NOMO-1 treated with DMSO at 0.1 percent for 48 hours (cell line): ENCODE measurements around the gene PDIA2.
"Not testable (repeated sequence)": the region's sequence is repeated elsewhere in the genome, so short reads cannot be mapped to it uniquely, and the experiment has no call there.

Experiments used
- DNase-seq: peaks from one replicate; lab custom pipeline; 2025; ENCODE audit not compliant: unreplicated experiment; lab: John Stamatoyannopoulos, UW

Gene PDIA2, protein sequence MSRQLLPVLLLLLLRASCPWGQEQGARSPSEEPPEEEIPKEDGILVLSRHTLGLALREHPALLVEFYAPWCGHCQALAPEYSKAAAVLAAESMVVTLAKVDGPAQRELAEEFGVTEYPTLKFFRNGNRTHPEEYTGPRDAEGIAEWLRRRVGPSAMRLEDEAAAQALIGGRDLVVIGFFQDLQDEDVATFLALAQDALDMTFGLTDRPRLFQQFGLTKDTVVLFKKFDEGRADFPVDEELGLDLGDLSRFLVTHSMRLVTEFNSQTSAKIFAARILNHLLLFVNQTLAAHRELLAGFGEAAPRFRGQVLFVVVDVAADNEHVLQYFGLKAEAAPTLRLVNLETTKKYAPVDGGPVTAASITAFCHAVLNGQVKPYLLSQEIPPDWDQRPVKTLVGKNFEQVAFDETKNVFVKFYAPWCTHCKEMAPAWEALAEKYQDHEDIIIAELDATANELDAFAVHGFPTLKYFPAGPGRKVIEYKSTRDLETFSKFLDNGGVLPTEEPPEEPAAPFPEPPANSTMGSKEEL

DNA sequence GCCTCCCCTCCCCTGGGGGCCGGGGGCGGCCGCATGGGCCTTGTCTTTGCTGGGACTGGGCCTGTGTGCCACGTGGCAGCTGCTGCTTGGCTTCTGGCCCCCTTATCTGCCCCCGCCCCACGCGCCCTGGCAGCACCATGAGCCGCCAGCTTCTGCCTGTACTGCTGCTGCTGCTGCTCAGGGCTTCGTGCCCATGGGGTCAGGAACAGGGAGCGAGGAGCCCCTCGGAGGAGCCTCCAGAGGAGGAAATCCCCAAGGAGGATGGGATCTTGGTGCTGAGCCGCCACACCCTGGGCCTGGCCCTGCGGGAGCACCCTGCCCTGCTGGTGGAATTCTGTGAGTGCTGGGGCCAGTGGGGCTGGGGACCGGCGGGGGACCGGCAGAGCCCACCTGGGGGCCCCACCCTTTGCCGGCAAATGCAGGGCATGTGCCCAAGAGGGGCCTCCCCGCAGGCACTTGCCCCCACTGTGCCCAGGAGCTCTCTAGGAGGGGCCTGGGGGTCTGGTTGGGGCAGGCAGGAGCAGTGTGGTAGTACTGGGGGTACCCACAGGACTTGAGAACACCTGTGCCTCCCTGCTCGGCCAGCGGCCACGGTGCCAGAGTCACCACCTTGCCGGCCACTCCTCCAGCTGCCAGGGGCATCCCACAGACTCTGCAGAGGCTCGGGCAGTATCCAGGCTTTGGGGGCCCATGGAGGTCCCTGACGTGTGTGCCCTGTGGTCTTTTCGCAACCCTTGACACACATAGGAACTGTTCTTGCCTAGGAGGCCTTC lies at the start of gene PDIA2:
PDIA2 (plus strand) TSS at position 132 of the 773 bp plus-strand sequence; CDS start at position 138, 6 bp downstream.
- DNase-seq = no peak

DNA sequence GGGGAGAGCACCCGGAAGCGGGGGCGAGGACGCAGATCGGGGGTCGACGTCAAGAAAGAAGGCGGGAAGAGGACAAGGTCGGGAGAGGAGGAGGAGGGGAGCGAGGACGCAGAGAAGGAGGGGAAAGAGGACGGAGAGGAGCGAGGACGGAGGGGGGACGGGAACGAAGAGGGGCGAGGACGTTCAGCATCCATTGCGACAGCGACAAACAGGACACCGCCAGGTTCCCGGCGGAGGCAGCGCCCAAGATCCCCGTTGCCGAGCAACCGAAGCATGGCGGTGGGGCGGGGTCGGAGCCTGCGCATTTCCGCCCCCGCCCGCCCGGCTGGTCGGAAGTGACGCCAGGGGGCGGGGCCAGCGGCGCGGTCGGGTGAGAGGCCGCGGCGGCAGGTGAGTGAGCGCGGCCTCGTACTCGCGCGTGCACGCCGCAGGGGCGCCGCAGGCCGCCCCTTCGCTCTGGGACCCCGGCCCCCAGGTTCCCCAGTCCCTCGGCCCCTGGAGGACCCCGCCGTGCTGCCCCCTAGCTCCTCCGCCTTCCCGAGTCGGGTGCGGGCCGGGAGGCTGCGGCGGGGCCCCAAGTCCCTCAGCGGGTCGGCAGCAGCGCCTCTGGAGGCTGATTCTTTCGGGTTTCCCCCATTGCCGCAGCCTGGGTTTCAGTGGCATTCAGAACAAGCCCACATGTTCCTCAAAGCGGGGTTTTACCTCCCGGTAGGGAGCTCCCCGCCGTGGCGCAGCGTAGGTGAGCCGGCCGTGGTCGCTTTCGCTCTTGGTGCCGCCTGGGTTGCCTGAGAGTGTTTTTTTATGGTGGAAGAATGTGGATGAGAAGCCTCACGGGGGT lies 48.3 kb upstream of the PDIA2 start, which contains the start of gene FAM234A:
FAM234A (plus strand) TSS at position 354 of the 838 bp plus-strand sequence. CDS start 19,593 bp downstream, outside the sequence.
- peak; percentile 87 for DNase-seq

DNA sequence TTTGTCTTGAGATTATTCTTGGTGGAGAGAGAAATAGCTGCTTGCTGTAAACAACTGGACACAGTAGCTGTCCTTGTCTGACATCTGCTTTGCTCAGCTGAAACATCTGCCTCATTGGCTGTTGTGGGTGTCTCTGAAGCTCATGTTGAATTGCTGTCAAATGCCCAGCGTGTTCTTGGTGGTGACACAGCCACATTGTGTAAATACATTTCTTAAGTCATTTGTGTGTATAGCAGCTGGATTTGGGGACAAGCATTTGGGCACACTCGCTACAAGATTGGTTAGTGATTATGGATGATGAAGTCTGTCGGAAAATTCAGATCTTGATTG lies 43.1 kb upstream of the PDIA2 start:
- DNase-seq = no peak

DNA sequence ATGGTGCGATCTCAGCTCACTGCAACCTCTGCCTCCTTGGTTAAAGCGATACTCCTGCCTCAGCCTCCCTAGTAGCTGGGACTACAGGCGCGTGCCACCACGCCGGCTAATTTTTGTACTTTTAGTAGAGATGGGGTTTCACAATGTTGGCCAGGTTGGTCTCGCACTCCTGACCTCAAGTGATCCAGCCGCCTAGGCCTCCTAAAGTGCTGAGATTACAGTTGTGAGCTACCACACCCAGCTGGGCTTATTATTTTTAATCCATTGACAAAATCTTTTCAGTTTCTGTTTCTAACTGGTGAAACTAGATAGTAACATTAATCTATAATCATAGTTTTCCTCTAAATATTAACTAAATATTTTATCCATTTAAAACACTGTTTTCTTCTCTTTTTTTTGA lies 42.4 kb upstream of the PDIA2 start:
- no peak for DNase-seq

DNA sequence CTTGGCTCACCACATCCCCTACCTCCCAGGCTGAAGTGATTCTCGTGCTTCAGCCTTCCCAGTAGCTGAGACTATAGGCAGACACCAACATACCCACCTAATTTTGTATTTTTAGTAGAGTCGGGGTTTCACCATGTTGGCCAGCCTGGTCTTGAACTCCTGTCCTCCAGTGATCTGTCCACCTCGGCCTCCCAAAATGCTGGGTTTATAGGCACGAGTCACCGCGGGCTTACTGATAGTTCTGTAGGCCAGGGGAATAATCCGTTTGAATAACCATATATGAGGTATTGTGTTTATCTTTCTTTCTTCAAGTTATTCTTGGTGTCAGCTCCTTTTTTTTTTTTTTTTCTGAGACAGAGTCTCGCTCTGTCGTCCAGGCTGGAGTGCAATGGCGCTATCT lies 40.7 kb upstream of the PDIA2 start:
- DNase-seq = no peak

DNA sequence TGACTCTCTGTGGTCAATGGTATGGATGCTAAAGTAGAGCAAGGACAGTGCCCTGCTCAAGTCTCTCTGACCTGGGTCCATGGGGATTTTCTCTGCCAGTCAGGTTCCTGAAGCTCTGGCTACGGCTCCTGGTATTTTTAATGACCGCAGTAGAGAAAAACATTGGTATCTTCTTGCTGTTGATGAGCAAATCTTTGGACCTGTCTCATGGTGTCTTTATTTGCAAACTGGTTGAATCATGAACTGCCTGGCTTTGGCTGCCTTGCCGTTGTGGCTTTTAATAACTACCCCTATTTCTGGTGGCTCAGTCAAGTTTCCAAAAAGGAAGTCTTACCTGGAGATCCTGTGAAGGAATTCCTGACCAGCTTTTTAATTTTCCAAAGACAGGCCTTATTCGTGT lies 39.6 kb upstream of the PDIA2 start:
- no peak for DNase-seq

DNA sequence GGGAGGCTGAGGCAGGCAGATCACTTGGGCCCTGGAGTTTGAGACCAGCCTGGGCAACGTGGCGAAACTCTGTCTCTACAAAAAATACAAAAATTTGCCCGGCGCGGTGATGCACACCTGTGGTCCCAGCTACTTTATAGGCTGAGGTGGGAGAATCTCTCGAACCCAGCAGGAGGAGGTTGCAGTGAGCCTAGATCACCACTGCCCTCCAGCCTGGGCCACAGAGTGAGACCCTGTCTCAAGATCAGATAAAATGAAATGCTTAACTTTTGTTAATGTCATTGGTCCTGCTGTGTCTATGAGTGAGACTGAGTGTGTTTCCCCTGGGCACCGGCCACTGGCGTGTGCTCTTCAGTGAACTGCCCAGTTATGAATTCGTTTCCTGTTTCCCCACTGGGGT lies 37.9 kb upstream of the PDIA2 start:
- DNase-seq = no peak

DNA sequence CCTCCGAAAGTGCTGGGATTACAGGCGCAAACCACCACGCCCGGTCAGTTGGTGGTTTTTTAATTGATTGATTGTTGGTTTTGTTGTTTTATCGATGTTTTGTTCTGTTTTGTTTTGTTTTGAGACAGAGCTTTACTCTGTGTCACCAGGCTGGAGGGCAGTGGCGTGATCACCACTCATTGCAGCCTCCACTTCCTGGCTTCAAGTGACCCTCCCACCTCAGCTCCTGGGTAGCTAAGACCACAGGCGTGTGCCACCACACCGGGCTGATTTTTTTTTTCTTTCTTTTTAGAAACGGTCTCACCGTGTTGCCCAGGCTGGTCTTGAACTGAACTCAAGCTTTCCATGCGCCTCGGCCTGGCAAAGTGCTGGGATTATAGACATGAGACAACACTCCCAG lies 35.9 kb upstream of the PDIA2 start:
- no peak for DNase-seq

DNA sequence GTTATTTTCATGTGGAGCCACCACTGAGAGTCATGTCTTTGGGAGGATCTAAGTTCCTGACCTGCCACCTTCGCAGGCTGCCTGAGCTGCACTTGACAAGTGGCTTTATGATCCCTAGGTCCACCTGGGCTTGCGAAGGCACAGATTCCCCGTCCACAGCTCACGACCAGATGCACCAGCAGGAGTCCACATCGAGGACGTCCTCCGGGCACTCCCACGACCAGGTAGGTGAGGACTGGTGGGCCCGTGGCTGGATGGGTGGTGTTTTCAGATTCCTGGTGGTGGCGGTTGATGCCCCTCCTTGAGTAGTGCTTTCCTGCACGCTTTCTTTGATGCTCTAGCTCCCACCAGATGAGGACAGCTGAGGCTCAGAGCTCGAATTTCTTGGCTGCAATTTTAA lies 33.5 kb upstream of the PDIA2 start:
- no peak for DNase-seq

DNA sequence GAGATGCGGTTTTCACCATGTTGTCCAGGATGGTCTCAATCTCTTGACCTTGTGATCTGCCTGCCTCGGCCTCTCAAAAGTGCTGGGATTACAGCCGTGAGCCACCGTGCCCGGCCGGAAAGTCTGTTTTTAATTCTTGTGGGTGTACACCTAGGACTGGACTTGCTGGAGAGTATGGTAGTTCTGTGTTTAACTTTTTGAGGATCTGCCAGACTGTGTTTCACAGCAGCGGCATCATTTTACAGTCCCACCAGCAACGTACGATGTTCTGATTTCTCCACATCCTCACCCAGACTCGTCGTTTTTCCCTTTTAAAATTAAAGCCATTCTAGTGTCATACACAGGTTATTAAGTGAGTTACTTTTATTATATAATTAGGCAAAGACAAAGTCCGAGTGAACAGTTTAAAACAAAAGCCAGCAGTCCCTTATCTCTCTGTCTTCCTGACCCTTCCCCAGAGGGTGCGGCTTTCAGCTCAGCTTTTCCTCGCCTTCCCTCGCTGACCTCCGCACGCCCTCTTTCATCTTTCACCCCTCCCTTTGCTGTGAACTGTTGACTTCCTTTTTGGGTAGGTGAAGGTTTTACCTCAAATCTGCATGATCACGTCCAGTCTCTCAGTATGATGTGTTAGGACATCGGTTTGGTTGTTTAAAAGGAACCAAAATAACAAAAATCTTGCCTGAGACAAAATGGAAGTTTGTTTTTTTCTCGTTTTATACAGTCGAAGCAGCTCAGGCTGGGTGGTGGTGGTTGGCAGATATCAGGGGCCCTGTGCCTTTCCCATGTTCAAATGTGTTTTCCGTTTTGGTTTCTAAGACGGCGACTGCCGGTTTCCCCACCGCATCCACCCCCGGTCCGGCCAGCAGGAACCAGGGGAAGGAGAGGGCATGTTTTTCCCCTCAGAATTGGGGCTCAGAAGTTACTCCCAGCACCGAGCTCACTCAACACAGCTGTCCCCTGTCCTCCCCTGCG lies 30.3 kb upstream of the PDIA2 start:
- no peak for DNase-seq

DNA sequence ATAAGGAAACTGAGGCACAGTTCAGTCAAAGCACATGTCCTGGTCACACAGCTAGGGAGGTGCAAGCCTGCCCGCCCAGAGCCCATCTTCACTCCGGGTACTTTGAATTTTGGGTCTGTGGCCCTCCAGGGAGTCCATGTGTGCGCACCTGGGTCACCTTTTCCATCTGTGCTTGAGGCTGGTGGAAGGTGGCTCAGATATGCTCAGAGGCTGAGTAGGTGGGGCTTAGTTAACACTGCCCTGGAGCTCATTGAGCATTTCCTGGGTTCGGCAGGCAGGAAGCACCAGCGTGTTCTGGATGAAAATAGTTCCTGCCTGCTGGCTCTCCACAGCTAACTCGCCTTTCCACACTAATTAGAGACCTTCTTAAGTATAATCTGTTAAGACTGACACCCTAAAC lies 29.1 kb upstream of the PDIA2 start:
- no peak for DNase-seq

DNA sequence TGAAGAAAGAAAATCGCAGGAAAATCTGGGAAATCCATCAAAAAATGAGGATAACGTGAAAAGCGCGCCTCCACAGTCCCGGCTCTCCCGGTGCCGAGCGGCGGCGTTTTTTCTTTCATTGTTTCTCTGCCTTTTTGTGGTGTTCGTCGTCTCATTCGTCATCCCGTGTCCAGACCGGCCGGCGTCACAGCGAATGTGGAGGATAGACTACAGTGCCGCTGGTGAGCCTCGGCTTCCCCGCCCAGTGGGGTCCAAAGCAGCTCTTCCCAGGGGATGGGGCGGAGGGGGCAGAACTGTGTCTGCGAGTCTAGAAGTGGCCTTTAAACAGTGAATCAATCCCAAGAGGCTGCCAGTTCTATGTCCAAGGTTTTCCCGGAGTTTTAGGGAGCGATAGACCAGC lies 28.5 kb upstream of the PDIA2 start:
- DNase-seq = no peak

DNA sequence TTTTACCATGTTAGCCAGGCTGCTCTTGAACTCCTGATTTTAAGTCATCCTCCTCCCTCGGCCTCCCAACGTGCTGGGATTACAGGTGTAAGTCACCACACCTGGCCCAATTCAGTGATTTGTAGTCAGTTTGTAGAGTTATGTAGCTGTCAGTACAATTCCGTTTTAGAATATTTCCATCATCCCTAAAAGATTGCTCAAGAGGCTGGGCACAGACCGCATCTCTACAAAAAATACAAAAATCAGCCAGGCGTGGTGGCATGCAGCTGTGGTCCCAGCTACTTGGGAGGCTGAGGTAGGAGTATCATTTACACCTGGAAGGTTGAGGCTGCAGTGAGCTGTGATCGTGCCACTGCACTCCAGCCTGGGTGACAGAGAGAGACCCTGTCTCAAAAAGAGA lies 27.8 kb upstream of the PDIA2 start:
- no peak for DNase-seq

DNA sequence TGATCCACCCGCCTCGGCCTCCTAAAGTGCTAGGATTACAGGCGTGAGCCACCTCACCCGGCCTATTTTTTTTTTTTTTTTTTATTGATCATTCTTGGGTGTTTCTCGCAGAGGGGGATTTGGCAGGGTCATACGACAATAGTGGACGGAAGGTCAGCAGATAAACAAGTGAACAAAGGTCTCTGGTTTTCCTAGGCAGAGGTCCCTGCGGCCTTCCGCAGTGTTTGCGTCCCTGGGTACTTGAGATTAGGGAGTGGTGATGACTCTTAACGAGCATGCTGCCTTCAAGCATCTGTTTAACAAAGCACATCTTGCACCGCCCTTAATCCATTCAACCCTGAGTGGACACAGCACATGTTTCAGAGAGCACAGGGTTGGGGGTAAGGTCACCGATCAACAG lies 24.9 kb upstream of the PDIA2 start:
- DNase-seq = not testable (repeated sequence)

DNA sequence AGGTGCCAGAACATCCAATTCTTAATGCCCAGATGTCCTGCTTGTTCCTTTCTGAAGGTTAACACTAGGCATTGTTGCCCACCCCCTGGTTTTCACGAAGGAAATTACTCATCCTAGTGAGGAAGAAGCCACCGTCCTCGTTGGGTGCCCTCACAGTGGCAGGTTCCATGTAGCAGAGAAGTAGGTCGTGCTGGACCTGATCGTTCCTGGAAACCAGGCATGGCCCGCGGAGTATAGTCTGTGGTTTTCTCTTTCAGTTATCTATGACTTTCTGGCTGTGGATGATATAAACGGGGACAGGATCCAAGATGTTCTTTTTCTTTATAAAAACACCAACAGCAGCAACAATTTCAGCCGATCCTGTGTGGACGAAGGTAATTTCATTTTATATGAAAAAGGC lies 23.7 kb upstream of the PDIA2 start:
- no peak for DNase-seq

DNA sequence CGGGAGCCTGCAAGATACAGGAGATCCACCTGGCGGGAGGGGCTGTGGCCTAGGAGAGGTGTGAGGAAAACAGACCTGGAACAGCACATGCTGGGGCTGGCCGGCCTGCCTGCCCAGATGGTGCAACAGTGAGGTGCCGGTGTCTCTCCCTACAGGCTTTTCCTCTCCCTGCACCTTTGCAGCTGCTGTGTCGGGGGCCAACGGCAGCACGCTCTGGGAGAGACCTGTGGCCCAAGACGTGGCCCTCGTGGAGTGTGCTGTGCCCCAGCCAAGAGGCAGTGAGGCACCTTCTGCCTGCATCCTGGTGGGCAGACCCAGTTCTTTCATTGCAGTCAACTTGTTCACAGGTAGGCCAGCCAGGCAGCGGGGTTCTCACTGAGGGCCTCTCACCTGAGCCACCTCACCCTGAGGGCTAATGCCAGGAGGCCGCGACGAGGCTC lies 23.1 kb upstream of the PDIA2 start:
- no peak for DNase-seq

DNA sequence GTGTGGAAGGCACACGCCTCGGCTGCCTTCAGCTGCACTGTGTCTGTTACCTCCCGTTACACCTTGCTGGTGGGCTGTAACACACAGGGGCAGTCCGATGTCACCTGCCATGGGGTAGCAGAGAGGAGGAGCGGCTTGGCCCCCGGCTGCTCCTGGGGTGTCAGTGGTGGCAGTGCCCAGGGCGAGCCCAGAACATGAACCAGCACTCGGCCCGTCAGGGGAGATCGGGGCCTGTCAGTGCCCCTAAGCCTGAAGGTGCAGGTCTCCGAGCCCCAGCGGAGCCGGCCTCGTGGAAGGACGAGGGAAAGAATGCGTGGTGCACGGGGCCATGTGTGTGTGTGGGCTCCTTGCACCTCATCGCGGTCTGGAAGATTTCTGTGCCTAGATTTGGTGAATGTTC lies 22.6 kb upstream of the PDIA2 start:
- no peak for DNase-seq

DNA sequence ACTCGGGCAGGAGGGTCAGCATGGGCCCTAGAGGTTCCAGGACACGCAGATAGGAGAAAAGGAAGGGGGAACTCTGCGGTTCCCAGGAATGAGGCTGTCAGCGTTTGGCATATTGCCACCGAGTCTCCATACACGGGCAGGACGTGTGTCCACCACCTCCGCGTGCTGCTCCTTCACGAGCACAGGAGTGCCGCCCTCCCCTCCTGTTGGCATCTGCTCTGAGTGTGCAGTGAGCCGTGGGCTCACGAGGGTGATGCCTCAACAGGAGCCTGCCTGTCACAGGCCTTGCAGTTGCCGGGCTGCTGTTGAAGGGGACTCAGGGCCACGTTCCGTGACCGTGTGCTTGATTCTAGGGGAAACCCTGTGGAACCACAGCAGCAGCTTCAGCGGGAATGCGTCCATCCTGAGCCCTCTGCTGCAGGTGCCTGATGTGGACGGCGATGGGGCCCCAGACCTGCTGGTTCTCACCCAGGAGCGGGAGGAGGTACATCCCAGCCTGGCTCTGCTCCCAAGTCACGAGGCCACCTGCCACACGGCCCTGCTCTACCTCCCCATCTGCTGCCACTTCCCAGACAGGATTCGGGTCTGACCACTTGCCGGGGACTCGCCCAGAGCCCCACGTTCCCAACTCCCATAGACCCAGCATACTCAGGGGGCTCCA lies 21.8 kb upstream of the PDIA2 start:
- no peak for DNase-seq

DNA sequence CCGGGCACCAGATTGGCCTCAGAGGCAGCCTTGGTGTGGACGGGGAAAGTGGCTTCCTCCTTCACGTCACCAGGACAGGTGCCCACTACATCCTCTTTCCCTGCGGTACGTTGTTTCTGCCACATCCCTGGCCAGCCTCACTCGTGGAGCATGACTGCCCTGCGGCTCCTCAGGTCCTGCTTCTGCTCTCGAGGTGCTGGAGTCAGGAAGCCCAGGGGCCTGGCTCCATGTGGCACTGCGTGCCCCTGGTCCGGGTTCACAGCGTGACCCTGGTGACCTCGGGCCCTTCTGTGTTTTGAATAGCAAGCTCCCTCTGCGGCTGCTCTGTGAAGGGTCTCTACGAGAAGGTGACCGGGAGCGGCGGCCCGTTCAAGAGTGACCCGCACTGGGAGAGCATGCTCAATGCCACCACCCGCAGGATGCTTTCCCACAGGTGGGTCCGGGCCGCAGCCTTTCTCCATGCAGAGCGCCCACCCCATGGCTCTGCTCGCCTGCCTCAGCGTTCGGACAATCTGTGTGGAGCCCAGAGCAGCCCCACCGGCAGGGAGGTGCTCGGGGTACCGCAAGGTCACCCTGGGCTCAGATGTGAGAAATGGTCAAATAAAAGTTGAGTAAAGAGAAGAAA lies 20.7 kb upstream of the PDIA2 start:
- DNase-seq = no peak
